CD4-positive, alpha-beta T cell treated with Interleukin-6 for 4 hours (primary cell): Measurements from ENCODE around the gene OR52H1.

Experiments used
- DNase-seq: peaks from one replicate; pipeline ENCODE4 v3.0.0-alpha.2; 2020; ENCODE audit warnings: mixed read lengths

Gene OR52H1

DNA sequence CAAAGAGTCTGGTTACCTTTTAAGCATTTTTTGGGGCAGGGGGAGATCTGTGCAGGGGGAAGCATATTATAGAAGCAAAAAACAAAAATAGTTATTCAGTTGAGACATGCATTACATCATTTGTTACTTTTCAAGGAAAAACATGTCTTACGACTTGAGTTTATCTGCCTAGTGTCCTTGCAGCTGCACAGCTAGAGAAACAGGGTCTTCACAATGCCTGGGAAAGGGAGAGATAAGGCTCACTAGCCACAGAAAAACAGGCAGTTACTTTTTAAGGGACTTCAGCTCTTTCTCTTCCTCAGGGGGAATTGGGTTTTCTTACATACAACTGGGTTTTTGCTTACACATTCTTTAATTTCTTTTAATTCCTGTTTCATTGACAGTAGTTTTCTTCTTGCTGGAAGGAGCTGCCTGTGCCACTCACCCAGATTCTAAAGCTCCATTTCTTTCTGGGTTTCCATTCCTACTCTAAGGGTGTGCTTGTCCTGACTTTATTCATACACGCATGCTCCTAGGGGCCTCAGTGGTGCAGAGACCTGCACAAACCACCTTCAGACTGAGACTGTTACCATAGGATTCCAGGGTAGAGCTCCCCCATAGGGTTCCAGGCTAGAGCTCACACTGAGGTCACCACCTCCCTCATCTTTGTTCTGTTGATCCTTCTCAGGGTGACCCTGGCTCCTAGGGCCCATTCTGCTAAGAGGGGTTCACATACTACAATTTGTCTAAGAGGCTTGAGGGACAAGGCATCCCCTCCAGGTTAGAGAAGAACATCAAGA is 17.1 kb downstream of the OR52H1 start:
- no peak for DNase-seq

DNA sequence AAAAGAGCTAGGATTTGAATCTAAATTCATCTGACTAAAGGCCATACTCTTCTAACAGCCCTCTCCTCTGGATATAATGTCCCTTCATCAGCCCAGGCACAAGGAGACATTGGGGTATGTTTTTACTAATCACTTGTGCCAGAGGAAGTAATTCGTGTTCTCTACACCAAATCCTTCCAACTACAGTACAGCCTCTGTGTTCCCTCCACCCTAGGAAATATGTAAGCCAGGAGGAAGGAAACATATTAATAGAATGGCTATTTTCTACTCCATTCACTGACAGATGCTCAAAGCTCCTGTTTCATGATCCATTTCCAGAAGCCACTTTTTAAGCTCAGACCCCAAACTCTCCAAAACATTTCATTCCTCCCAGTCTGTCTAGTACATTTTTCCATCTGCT is 19.8 kb downstream of the OR52H1 start:
- no peak for DNase-seq

DNA sequence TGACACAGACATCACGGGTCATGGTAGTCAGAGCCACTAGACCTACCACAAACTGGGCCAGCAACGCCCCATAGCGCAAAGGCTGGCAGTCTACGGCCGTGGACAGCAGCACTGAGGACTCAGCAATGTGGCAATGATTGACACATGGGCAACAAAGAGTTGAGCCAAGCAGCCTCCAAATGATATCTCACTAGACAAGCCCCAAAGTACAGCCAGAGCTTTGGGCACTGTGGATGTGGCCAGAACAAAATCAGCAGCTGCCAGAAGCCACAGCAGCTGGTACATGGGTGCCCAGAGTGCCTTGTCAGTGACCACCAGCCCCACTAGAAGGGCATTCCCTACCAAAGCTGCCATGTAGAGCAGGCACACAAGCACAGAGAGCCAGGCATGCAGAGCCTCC is 20.6 kb downstream of the OR52H1 start:
- no peak for DNase-seq

DNA sequence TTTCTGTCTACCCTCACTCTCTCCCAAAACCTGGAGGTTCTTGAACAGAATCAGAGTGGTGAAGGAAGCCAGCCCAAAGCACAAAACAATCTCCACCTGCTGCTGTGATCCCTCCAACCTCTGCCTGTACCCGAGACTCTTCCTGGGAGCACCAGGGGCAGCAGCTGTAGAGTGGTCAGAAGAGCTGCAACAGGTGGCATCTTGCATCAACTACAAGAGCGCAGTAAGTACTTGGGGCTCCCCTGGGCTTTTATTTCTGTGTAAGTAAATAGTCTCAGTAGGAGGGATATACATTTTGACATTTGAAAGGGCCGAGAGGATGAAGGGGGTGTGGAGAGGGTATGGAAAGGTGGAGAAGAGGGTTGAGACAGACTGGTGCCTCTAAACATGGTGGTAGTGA is 23.6 kb downstream of the OR52H1 start:
- no peak for DNase-seq

DNA sequence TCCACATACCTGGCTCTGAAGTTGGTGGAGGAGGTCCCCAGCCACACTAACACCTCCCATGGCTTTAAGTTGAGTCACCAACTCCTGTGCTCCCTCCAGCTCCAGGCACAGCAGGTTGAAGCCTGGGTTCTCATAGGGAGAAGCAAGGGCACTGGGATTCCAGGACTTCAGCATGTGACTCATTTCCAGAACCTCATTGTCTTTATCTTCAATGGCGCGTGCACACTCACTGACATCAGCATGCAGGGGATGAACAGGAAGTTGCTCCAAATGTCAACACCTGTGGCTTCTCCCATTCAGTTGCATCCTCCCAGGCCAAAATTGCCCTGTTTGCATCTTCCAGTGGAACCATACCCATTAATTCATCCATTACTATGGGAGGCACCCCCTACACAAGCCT is 26.0 kb downstream of the OR52H1 start:
- DNase-seq: no peak

DNA sequence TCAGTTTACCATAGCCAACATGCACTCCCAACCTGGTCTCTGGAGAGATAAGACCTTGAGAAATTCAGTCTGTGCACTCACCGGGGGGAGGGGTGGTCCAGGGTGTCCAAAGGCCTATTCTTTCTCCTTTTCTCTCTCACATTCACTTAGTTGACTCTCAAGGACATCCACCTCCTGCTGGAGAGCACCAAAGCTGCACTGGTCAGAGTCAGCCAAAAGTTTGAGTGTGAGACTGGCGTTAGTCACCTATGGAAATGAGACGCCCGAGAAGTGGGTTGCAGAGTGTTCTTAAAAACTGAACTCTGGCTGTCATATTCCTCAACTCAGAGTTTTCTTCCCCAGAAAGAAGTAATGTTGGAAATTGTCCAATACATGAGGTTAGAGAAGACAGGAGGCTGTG is 26.8 kb downstream of the OR52H1 start:
- no peak for DNase-seq

DNA sequence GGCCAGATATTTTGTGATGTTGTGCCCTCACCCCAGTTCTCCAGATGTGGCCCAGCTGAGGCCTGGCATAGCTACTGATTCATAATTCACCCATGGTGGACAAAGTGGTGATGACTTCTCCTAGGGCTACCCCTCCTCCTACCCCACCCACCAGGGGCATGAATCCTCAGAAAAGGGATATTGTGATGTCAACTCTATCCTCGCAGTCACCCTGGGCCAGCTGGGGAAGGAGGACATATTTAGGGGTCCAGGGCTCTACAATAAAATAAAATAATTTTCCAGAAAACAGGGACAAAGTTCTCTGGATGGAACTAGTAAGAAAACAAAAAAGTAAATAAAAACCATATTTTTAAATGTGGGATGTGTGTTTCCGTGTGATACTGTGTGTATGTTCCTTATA is 31.7 kb downstream of the OR52H1 start, which contains the start of gene UBQLNL:
TSS of gene UBQLNL (minus strand) at position 101 of the 400 bp plus-strand sequence. CDS start 258 bp downstream, outside the sequence.
- no peak for DNase-seq

DNA sequence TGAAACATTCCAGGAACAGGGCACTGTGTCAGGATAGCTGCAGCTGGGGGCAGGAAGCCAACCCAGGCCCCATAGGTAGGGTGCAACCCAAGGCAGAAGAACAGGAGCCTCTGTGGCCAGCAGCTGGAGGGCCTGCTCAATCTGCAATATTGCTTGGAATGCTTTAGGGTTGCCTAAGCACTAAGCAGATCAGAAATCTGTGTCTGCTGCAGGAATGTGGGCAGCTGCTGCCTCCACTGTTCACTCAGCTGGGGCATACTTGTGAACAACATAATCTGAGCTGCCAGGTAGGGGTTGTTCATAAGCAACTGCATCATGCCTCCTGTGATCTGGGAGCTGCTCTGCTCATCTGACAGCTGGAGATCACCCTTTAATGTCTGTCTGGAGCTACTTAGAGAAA is 33.5 kb downstream of the OR52H1 start:
- DNase-seq: no peak

DNA sequence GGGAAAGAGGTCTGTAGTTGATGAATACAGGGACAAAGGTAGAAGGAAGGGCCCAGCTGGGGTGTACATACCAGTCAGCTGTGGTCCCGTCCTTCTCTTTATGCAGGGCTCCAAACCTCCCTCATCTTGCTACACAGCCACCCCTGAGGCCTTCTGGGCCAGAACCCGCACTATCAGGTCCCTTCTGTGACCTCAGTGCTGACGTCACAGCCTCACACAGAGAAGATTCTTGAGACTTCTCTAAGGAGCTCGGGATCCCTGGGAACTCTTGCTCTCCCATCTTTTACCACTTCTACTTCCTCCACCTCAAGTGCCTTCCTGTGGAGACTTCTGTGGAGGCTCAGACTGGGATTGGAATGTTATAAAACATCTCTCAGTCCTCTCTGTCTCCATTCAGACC is 38.5 kb downstream of the OR52H1 start, which contains the start of gene UBQLN3:
TSS of gene UBQLN3 (minus strand) at position 155 of the 400 bp plus-strand sequence. CDS start 399 bp downstream, outside the sequence.
- no peak for DNase-seq

DNA sequence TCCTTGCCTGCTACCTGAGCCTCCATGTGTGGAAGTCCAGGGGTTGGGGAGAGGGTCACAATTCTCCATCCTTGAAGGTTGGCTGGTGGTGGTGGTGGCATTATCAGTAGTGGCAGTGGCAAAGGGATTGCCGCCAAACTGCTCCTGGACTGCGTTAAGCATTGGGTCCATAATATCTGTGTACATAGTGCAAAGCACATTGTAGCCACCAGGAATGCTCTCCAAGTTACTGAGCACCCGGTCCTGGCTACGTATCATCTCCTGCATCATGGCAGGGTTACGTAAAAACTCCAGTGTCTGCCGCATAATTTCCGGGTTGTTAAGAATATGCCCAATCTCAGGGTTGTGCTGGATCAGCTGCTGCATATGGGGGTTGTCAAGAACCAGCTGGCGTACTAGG is 39.7 kb downstream of the OR52H1 start:
- no peak for DNase-seq

DNA sequence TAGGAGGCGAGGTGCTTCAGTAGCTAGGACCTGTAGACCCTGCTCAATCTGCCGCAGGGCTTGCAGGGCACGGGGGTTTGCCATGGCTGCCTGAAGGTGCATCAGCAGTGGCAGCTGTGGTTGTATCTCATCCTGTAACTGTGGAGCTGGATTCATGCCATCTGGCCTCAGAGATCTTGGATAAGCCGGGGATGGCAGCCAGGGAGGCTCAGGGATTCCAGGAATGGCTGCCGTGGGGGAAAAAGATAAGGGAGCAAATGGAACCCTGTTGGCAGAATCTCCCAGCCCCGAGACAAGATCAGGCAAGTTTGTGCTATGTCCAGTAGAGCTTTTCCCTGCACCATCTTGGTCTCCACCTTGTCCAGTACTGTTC is 40.4 kb downstream of the OR52H1 start:
- no peak for DNase-seq

DNA sequence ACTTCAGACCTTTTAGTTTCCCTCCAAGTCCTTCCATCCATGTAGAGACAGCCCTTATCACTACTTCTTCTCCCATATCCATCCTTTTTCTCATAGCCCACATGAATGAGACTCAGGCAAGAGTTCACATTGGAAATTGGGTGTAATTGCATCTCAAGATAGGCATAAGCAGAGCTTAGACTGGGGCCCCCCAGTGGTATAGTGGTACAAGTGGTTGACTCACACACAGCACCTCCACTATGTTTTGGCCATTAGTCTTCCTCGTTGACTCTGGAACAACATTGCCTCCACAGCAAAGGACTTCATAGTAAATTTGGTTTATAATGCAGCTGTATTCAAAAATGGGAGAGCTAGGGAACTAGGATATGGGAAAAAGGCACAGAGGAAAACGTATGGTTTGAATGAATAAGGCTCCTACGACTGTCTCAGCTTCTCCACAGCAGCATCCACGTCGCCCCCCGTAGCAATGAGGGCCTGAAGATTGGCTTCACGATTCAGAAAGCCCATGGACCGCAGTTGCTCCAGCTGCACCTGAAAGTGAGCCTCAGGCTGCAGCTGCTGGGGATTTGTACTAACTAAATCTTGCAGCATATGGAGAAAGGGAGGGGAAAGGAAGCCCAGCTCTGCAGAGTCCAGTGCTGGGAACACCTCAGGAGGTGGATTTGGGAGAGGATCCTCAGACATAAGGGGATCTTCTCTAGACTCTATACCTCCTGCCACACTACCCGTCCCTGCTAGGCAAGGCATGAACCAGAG is 41.0 kb downstream of the OR52H1 start:
- no peak for DNase-seq

DNA sequence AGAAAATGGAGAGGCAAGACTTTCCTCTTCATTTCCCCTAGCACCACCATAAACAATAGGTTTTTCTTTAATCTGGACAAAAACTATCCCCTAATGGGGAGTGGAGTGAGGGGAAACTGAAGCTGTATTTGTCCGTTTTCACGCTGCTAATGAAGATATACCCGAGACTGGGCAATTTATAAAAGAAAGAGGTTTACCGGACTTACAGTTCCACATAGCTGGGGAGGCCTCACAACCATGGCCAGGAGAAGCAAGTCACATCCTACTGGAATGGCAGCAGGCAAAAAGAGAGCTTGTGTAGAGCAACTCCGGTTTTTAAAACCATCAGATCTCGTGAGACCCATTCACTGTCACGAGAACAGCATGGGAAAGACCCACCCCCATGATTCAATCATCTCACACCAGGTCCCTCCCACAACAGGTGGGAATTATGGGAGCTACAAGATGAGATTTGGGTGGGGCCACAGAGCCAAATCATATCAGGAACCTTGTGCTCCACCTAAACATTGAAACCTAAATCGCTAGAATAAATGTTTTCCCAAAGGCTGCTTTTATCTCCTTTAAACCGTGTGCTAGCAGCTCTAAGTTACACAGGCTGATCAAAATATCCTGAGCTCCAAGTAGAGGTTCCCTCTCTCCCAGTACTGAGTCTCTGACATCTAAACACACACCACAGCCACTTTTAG is 42.8 kb downstream of the OR52H1 start:
- no peak for DNase-seq

DNA sequence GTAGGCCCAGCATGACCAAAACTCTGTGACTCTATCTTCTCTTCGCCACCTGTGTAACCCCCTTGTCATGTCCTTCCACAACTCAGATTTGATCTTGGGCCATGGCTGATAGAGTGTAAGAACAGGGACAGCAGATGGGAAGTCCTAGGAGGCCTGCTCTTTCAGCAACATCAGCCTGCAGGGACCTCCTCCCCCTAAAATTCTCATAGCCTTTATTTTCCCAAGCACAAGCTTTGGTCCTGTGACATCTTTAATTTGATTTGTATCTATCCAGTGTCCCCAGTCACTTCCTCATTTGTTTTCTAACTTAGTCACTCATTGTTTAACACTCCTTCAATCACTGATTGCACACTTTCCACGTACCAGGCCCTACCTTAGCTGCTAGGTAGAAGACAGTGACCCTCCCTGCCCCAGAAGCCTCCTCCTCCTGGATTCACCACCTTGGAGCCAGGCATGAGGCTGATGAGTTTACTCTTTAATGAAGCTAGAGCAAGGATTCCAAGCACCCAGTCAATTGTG is 43.9 kb downstream of the OR52H1 start:
- no peak for DNase-seq

DNA sequence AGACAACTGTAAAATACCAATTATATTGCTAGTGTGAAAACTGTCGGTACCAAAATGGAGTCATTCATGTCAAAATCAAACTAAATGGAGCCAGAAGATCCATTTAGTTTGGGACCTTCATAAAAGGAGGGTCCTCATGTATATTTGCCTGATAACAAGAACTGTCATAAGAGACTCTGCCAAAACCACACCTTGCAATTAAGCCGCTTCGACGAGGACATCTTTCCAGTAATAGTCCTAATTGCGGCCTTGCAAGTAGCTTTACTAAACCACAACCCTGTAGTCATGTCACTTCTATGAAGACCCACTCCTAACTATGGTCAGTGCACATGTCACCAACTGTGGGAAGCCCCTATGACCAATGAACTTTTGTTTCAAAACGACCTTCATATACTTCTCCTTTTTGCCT is 47.9 kb downstream of the OR52H1 start:
- DNase-seq: no peak

DNA sequence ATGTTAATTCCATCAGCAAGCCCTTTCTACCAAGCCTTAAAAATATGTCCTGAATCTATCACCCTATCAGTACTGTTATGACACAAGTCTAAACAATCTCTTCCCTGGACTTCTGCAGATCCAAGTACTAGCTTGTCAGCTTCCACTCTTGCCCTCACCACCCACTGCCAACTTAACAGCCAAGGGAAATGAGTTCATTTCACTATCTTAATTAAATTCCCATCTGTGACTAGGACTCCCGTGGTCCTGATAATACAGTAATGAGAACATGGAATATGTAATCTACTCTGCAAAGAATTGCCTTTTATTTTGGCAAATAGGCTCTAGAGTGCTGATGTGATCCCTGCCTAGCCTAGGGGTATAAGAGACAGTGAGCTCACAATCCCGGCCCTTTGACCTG is 48.7 kb downstream of the OR52H1 start:
- no peak for DNase-seq
